ENCODE results near the gene ITGA2B. TPM values are rescaled to one million over a fixed set of nuclear protein-coding genes. Genes with fewer than 3 reads are reported as not detected.

Gene ITGA2B
- total RNA-seq, 4 donors from 2014 or later: 1.5 to 3.0 (median 2.8) TPM

DNA sequence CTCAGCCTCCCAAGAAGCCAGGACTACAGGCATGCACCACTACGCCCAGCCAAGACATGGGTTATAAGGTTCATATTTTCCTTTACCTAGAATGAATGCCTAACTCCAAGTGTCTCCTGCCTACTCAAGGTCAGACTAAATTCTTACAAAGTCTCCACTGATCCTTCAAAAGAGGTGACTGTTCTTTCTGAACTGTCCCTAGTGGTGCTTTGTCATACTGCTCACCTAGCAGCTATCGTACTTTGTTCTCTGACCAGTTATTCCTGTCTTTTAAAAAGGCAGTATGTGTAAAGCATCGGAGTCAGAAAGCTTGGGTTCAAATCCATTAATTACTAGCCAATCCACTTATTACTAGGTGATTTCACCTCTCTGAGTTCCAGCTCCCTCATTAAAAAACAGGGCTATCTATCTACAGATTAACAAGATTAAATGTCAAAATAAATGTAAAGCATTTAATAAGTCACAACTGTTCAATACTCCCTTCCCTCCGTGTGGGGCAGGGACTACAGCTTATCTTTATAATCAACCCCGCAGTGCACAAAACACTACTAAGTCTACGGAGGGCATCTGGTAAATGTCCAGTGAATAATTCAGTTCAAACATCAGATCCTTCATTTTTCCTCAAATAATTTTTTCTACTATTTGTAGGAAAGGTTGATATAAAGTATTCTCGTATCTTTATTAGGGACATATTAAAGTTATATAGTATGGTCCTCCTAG is 20.0 kb upstream of the ITGA2B start:
- 80 to 90% methylated on average over 7 of the region's 7 CpGs for WGBS, 2 donors
- Histone ChIP-seq H3K4me3 (no peak overlapping the region), H3K36me3 (peaks cover 0 to 41% (median 0%) of the 10 kb centered on the region in 3 donors), H3K9me3 (no peaks in the 10 kb centered on the region), H3K27me3 (no peaks in the 10 kb centered on the region), H3K4me1 (no peaks in the 10 kb centered on the region), H3K27ac (no peak overlapping the region)
- TF ChIP-seq EP300 (IDR thresholded peaks at IDR 0.05): no peak
- TF ChIP-seq, protein P1, sequence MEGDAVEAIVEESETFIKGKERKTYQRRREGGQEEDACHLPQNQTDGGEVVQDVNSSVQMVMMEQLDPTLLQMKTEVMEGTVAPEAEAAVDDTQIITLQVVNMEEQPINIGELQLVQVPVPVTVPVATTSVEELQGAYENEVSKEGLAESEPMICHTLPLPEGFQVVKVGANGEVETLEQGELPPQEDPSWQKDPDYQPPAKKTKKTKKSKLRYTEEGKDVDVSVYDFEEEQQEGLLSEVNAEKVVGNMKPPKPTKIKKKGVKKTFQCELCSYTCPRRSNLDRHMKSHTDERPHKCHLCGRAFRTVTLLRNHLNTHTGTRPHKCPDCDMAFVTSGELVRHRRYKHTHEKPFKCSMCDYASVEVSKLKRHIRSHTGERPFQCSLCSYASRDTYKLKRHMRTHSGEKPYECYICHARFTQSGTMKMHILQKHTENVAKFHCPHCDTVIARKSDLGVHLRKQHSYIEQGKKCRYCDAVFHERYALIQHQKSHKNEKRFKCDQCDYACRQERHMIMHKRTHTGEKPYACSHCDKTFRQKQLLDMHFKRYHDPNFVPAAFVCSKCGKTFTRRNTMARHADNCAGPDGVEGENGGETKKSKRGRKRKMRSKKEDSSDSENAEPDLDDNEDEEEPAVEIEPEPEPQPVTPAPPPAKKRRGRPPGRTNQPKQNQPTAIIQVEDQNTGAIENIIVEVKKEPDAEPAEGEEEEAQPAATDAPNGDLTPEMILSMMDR (IDR thresholded peaks at IDR 0.05): no peak
- no peak for TF ChIP-seq POLR2A (IDR thresholded peaks at IDR 0.05)
- DNase-seq (ENCODE audit: low spot score in 2 of 2): no peak

DNA sequence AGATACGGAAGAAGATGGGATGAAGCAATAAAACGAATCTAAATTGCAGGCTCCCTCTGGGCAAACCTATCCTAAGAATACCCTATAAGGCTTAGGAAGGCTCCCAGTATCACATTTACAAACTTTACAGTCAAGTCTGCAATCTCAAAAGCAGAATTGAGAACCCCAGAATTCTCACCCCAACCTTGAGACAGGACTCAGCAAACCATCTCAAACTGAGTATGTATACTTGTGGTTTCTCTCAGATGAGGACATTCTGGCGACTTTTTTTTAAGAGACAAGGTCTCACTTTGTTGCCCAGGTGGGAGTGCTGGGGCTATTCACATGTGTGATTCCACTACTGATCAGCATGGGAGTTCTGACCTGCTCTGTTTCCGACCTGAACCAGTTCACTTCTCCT is 19.3 kb upstream of the ITGA2B start:
- Histone ChIP-seq H3K27ac (no peak overlapping the region), H3K9me3 (no peaks in the 10 kb centered on the region), H3K4me3 (no peak overlapping the region), H3K4me1 (no peaks in the 10 kb centered on the region), H3K36me3 (peaks cover 0 to 44% (median 0%) of the 10 kb centered on the region in 3 donors), H3K27me3 (no peaks in the 10 kb centered on the region)
- no peak for DNase-seq (ENCODE audit: low spot score in 2 of 2)
- TF ChIP-seq EP300 (IDR thresholded peaks at IDR 0.05) (no peak), POLR2A (IDR thresholded peaks at IDR 0.05) (no peak)
- TF ChIP-seq, protein P1 (IDR thresholded peaks at IDR 0.05): no peak
- WGBS, 2 donors: 91 to 93% methylated on average over 4 of the region's 4 CpGs

DNA sequence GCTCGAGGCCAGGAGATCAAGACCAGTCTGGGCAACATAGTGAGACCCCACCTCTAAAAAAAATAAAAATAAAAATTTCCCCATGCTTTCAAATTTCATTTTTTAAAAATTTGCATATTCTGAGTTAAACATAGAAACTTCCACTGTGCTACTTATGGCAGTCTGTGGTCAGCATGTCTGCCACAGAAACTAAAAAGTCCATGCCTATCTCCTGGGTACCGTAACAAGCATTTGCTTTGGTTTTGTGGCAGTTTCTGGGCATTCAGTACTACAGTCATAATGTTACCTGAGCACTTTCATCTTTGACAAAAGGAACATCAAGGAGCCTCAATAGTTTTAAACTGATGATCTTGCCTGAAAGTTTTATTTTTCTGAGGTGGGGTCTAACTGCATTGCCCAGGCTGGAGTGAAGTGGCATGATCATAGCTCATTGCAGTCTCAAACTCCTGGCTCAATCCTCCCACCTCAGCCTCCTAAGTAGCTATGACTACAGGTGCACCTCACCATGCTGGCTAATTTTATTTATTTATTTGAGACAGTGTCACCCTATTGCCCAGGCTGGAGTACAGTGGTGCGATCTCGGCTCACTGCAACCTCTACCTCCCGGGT is 13.2 kb upstream of the ITGA2B start:
- H3K27ac ChIP-seq: no peak overlapping the region
- no peak for DNase-seq (ENCODE audit: low spot score in 2 of 2)
- 92 to 97% methylated on average over 5 of the region's 5 CpGs for WGBS, 2 donors
- TF ChIP-seq POLR2A (IDR thresholded peaks at IDR 0.05): no peak
- TF ChIP-seq, protein P1 (IDR thresholded peaks at IDR 0.05): no peak
- no peak for TF ChIP-seq EP300 (IDR thresholded peaks at IDR 0.05)
- no peaks in the 10 kb centered on the region for H3K4me1 ChIP-seq
- no peak overlapping the region for H3K4me3 ChIP-seq
- peaks cover 0 to 79% (median 0%) of the 10 kb centered on the region in 3 donors for H3K36me3 ChIP-seq
- H3K9me3 ChIP-seq: no peaks in the 10 kb centered on the region
- no peaks in the 10 kb centered on the region for H3K27me3 ChIP-seq

DNA sequence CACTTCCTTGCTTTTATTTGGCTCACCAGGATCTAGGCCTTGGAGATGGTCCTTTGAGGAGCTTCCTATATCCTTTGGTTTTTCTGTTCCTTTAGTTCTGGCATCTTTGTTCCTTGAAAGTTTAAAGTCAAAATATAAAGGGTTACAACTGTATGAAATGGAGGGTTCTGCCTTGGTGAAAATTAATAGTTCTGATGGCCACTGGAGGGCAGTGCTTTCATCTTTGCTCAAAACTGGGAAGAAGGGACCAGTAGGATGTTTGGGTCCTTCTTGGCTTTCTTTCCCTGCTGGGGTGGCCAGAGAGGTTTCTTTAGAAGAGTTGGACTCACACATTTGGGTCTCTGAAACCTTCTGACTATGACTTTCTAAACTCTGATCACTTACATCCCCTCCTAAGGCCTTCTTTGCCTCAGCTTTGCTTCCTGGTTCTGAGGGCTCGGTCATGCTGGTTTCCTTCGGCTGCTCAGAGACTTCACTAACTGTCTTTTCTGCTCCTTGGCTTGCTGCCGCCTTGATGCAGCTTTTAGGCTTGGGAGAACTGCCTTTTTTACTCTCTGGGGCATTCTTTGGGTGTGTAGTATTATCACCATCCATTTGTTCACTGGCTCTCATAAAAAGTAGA is 10.9 kb upstream of the ITGA2B start:
- TF ChIP-seq EP300 (IDR thresholded peaks at IDR 0.05): no peak
- TF ChIP-seq, protein P1 (IDR thresholded peaks at IDR 0.05): peak in 4 of 5 experiments; percentile 21 to 38 (median 30)
- no peak for TF ChIP-seq POLR2A (IDR thresholded peaks at IDR 0.05)
- Histone ChIP-seq H3K4me1 (no peaks in the 10 kb centered on the region), H3K9me3 (no peaks in the 10 kb centered on the region), H3K36me3 (peaks cover 0 to 90% (median 0%) of the 10 kb centered on the region in 3 donors), H3K4me3 (no peak overlapping the region), H3K27ac (no peak overlapping the region), H3K27me3 (no peaks in the 10 kb centered on the region)
- DNase-seq (ENCODE audit: low spot score in 2 of 2): no peak
- WGBS, 2 donors: 63 to 78% methylated on average over 3 of the region's 3 CpGs

Measured in tibial nerve (tissue), 4 donors.